VCaP (cell line): ENCODE measurements around the gene TRAF2.

ENCODE experiments used
- H3K27ac ChIP-seq: fragments of 450-650 bp; 2 replicates; pipeline ENCODE4 v1.5.1; 2017
- CTCF ChIP-seq: fragments of 450-650 bp; conservative IDR thresholded peaks from 2 replicates; pipeline ENCODE4 v1.5.1; 2017; ENCODE audit warnings: mild to moderate bottlenecking, moderate library complexity

The TRAF2 gene

GRCh38 chr9:136949239-136949816, 63.0 kb downstream of the TRAF2 start:
- H3K27ac ChIP-seq = peak overlapping the region; percentile 97
- TF ChIP-seq CTCF = no peak

- peak overlapping the region; percentile 97 for H3K27ac ChIP-seq
- TF ChIP-seq CTCF = peak; percentile 29
Measured at GRCh38 chr9:136949817-136950655, 63.7 kb downstream of the TRAF2 start.

- no peak for TF ChIP-seq CTCF
- peak overlapping the region; percentile 97 for H3K27ac ChIP-seq
Measured at GRCh38 chr9:136950656-136951276, 64.5 kb downstream of the TRAF2 start.

GRCh38 chr9:136951541-136952320, 65.4 kb downstream of the TRAF2 start, which contains the start of gene LCN12:
TSS of gene LCN12 (plus strand) at chr9:136952273. CDS start at chr9:136952328, 55 bp downstream.
- H3K27ac ChIP-seq = peak within 1 kb of the TSS; percentile 97
- no peak for TF ChIP-seq CTCF

GRCh38 chr9:136952321-136952850, 66.1 kb downstream of the TRAF2 start:
- peak overlapping the region; percentile 97; the same call in 1 of the 2 replicates for H3K27ac ChIP-seq
- TF ChIP-seq CTCF = no peak

GRCh38 chr9:136952876-136953770, 66.8 kb downstream of the TRAF2 start:
- H3K27ac ChIP-seq = no peak overlapping the region
- no peak for TF ChIP-seq CTCF
